DOHH2 (cell line): ENCODE results near the gene CAV3.

Experiments
- H3F3A ChIP-seq: fragments of 200-600 bp; sonication (generic), shearing (Covaris generic); 2 replicates; pipeline ENCODE4 v1.6.0; 2016; ENCODE audit warnings: antibody characterized with exemption, mild to moderate bottlenecking; ENCODE audit not compliant: control insufficient read depth, insufficient read depth
- H3K27ac ChIP-seq: fragments of 200-600 bp; sonication (generic); 2 replicates; pipeline ENCODE4 v1.5.1; 2014; ENCODE audit warnings: low read depth, mild to moderate bottlenecking, low read length, moderate library complexity
- H3K27me3 ChIP-seq: fragments of 200-600 bp; sonication (generic); 2 replicates; pipeline ENCODE4 v1.6.1; 2014; ENCODE audit warnings: mild to moderate bottlenecking, low read length, mixed read lengths; ENCODE audit not compliant: control insufficient read depth
- H3K36me3 ChIP-seq: fragments of 200-600 bp; sonication (generic); 2 replicates; pipeline ENCODE4 v1.6.1; 2014; ENCODE audit warnings: mild to moderate bottlenecking, low read length, moderate library complexity, mixed read lengths; ENCODE audit not compliant: control insufficient read depth
- H3K4me1 ChIP-seq: fragments of 200-600 bp; sonication (generic); 2 replicates; pipeline ENCODE4 v1.6.1; 2014; ENCODE audit warnings: mild to moderate bottlenecking, low read length, mixed read lengths; ENCODE audit not compliant: control insufficient read depth
- H3K4me2 ChIP-seq: fragments of 200-600 bp; sonication (generic); 2 replicates; pipeline ENCODE4 v1.6.0; 2014; ENCODE audit warnings: mild to moderate bottlenecking, low read length, moderate library complexity
- H3K4me3 ChIP-seq: fragments of 200-600 bp; sonication (generic); 2 replicates; pipeline ENCODE4 v1.5.1; 2014; ENCODE audit warnings: mild to moderate bottlenecking, low read length, mixed read lengths
- H3K79me2 ChIP-seq: fragments of 200-600 bp; sonication (generic); 2 replicates; pipeline ENCODE4 v1.6.1; 2014; ENCODE audit warnings: mild to moderate bottlenecking, low read length, mixed read lengths; ENCODE audit not compliant: control insufficient read depth
- H3K9me2 ChIP-seq: fragments of 200-600 bp; sonication (generic); replicated peaks from 2 replicates; pipeline ENCODE4 v1.6.1; 2014; ENCODE audit warnings: mild to moderate bottlenecking, low read length, mixed read lengths; ENCODE audit not compliant: control insufficient read depth
- H3K9me3 ChIP-seq: fragments of 200-600 bp; sonication (generic); 2 replicates; pipeline ENCODE4 v1.6.1; 2014; ENCODE audit warnings: antibody characterized with exemption, low read length, mixed read lengths; ENCODE audit not compliant: control insufficient read depth, insufficient read depth
- H4K20me1 ChIP-seq: fragments of 200-600 bp; sonication (generic); 2 replicates; pipeline ENCODE4 v1.6.0; 2014; ENCODE audit warnings: low read depth, mild to moderate bottlenecking, antibody characterized with exemption, low read length, moderate library complexity; ENCODE audit not compliant: control insufficient read depth, insufficient read depth
- CTCF ChIP-seq: fragments of 200-600 bp; sonication (generic); IDR thresholded peaks from one replicate; pipeline ENCODE4 v1.5.1; 2014; ENCODE audit warnings: antibody characterized with exemption, mild to moderate bottlenecking, low read depth, low read length; ENCODE audit not compliant: poor library complexity, severe bottlenecking
- EZH2phosphoT487 ChIP-seq: fragments of 200-600 bp; sonication (generic); IDR thresholded peaks from 2 replicates; pipeline ENCODE4 v1.6.1; 2017; ENCODE audit warnings: borderline replicate concordance, mild to moderate bottlenecking, antibody characterized with exemption, low read length, moderate library complexity, mixed read lengths

Gene CAV3

GRCh38 chr3:8766148-8766547, 32.5 kb downstream of the CAV3 start:
- Histone ChIP-seq H3K4me1 (peaks cover 7% of the 10 kb centered on the region), H3K9me3 (no peaks in the 10 kb centered on the region), H3K27me3 (peaks cover 29% of the 10 kb centered on the region), H3F3A (no peaks in the 10 kb centered on the region), H3K79me2 (no peaks in the 10 kb centered on the region), H3K9me2 (no peaks in the 10 kb centered on the region), H4K20me1 (no peaks in the 10 kb centered on the region), H3K36me3 (no peaks in the 10 kb centered on the region), H3K4me2 (no peak overlapping the region), H3K4me3 (no peak overlapping the region), H3K27ac (no peak overlapping the region)
- TF ChIP-seq CTCF (no peak), EZH2phosphoT487 (no peak)

- H3K4me1 ChIP-seq, result peaks cover 7% of the 10 kb centered on the region
- no peak overlapping the region for H3K4me3 ChIP-seq
- H3K9me2 ChIP-seq, result no peaks in the 10 kb centered on the region
- H3K4me2 ChIP-seq, result no peak overlapping the region
- H3K27me3 ChIP-seq, result peaks cover 29% of the 10 kb centered on the region
- H3K27ac ChIP-seq, result no peak overlapping the region
- H3K79me2 ChIP-seq, result no peaks in the 10 kb centered on the region
- no peaks in the 10 kb centered on the region for H4K20me1 ChIP-seq
- TF ChIP-seq EZH2phosphoT487 (no peak), CTCF (no peak)
- H3F3A ChIP-seq, result no peaks in the 10 kb centered on the region
- no peaks in the 10 kb centered on the region for H3K36me3 ChIP-seq
- no peaks in the 10 kb centered on the region for H3K9me3 ChIP-seq
These were observed 33.7 kb downstream of the CAV3 start for GRCh38 chr3:8767256-8767666.

GRCh38 chr3:8767667-8768363, 34.2 kb downstream of the CAV3 start:
- no peak overlapping the region for H3K4me3 ChIP-seq
- peaks cover 29% of the 10 kb centered on the region for H3K27me3 ChIP-seq
- H3K79me2 ChIP-seq, result no peaks in the 10 kb centered on the region
- no peaks in the 10 kb centered on the region for H3K9me2 ChIP-seq
- H4K20me1 ChIP-seq, result no peaks in the 10 kb centered on the region
- H3K4me2 ChIP-seq, result no peak overlapping the region
- H3K4me1 ChIP-seq, result peaks cover 7% of the 10 kb centered on the region
- H3K27ac ChIP-seq, result no peak overlapping the region
- H3K9me3 ChIP-seq, result no peaks in the 10 kb centered on the region
- H3K36me3 ChIP-seq, result no peaks in the 10 kb centered on the region
- H3F3A ChIP-seq, result no peaks in the 10 kb centered on the region
- TF ChIP-seq CTCF (no peak), EZH2phosphoT487 (no peak)
